ENCODE results near the gene NDUFS6. TPM values are rescaled to one million over a fixed set of nuclear protein-coding genes. Genes with fewer than 3 reads are reported as not detected.

NDUFS6 gene
- total RNA-seq, 1 donor from 2014 or later: 40.3 TPM

Other genes with a start within 250 kb of the NDUFS6 start
- 40.0 TPM for gene MRPL36, start 1.6 kb upstream of the NDUFS6 start, total RNA-seq (ENCODE audit: unreplicated experiment)
- gene IRX4, start 81.5 kb downstream of the NDUFS6 start, total RNA-seq (ENCODE audit: unreplicated experiment): 0.20 TPM

Data from glutamatergic neuron (in vitro differentiated cells).